Endothelial cell of umbilical vein (primary cell): ENCODE results near the gene MAPKBP1. TPM values are rescaled to one million over a fixed set of nuclear protein-coding genes. Genes with fewer than 3 reads are reported as not detected.

Experiments used
- BruUV-seq: library from RNA; stranded (reverse); fragments of 400-500 nt; replicated peaks from 2 replicates; lab custom pipeline; 2021; lab: Mats Ljungman, UMichigan
- CTCF ChIA-PET: fragments of 300-600, 350-600 bp; sonication (Branson Sonifier 250); formaldehyde crosslinking; loops from one replicate; lab custom pipeline; 2021; ENCODE audit warnings: antibody characterized with exemption, inconsistent platforms; lab: Charles Lee
- POLR2A ChIA-PET: fragments of 300-600, 350-600 bp; sonication (Branson Sonifier 250); formaldehyde crosslinking; loops from one replicate; lab custom pipeline; 2021; ENCODE audit warnings: antibody characterized with exemption, inconsistent platforms; lab: Charles Lee
- DNase-seq: peaks from one replicate; pipeline ENCODE4 v3.0.0-alpha.2; 2011; ENCODE audit warnings: low read depth, low spot score
- FAIRE-seq: peaks from 2 replicates; lab custom pipeline; 2011; peaks lifted over from hg19 to GRCh38; lab: Jason Lieb, UNC
- H2AFZ ChIP-seq: 2 replicates; pipeline ENCODE4 v1.6.0; 2012; ENCODE audit warnings: low read depth, low read length, control low read depth, inconsistent platforms
- H3K27ac ChIP-seq: 2 replicates; pipeline ENCODE4 v1.5.1; 2011; ENCODE audit warnings: low read depth, mild to moderate bottlenecking, control low read depth, low read length, moderate library complexity; ENCODE audit not compliant: insufficient read depth
- H3K27me3 ChIP-seq, 2 experiments: 2 replicates each; pipeline versions ENCODE4 v1.6.0 to v1.6.1; 2011; ENCODE audit warnings: low read length in 2 of 2, mixed read lengths in 1 of 2; ENCODE audit not compliant: control insufficient read depth in 2 of 2, insufficient read depth in 2 of 2
- H3K36me3 ChIP-seq, 2 experiments: 2 replicates in 1 of 2; 3 replicates in 1 of 2; pipeline ENCODE4 v1.5.1; 2011; ENCODE audit warnings: low read length in 2 of 2, mild to moderate bottlenecking in 1 of 2, moderate library complexity in 1 of 2; ENCODE audit not compliant: control insufficient read depth in 2 of 2, insufficient read depth in 2 of 2; ENCODE audit errors: extremely low read depth in 1 of 2
- H3K4me1 ChIP-seq: 3 replicates; pipeline ENCODE4 v1.5.1; 2011; ENCODE audit warnings: mild to moderate bottlenecking, low read length; ENCODE audit not compliant: control insufficient read depth, insufficient read depth; ENCODE audit errors: extremely low read depth
- H3K4me2 ChIP-seq: 2 replicates; pipeline ENCODE4 v1.6.1; 2011; ENCODE audit warnings: low read length, control low read depth, mixed read lengths; ENCODE audit not compliant: insufficient read depth
- H3K4me3 ChIP-seq, 3 experiments: fragments of 200-600 bp in 1 of 3; sonication (generic), shearing (Covaris generic) in 1 of 3; replicated peaks in 1 of 3; 2 replicates each; pipeline ENCODE4 v1.5.1; 2011 to 2016; ENCODE audit warnings: control low read depth in 3 of 3, low read length in 3 of 3, mild to moderate bottlenecking in 2 of 3, inconsistent platforms in 1 of 3, low read depth in 1 of 3, moderate library complexity in 1 of 3; ENCODE audit not compliant: insufficient read depth in 1 of 3
- H3K79me2 ChIP-seq: 2 replicates; pipeline ENCODE4 v1.6.0; 2012; ENCODE audit warnings: low read length, inconsistent platforms; ENCODE audit not compliant: control insufficient read depth, insufficient read depth
- H3K9ac ChIP-seq: replicated peaks from 2 replicates; pipeline ENCODE3; 2011; ENCODE audit warnings: low read length, control low read depth; ENCODE audit not compliant: insufficient read depth; ENCODE audit errors: extremely low read depth
- H3K9me1 ChIP-seq: replicated peaks from 3 replicates; pipeline ENCODE4 v1.6.0; 2011; ENCODE audit warnings: mild to moderate bottlenecking, low read length; ENCODE audit not compliant: control insufficient read depth, insufficient read depth; ENCODE audit errors: extremely low read depth
- H3K9me3 ChIP-seq: replicated peaks from 2 replicates; pipeline ENCODE4 v1.5.1; 2012; ENCODE audit warnings: low read length, inconsistent platforms; ENCODE audit not compliant: control insufficient read depth, insufficient read depth
- H4K20me1 ChIP-seq: replicated peaks from 2 replicates; pipeline ENCODE3; 2011; ENCODE audit warnings: mild to moderate bottlenecking, low read length; ENCODE audit not compliant: control insufficient read depth, insufficient read depth; ENCODE audit errors: extremely low read depth
- CTCF ChIP-seq, 2 donors: IDR thresholded peaks; 1 replicate in 1 of 2; 2 replicates in 1 of 2; pipeline ENCODE4 v1.5.1; 2011; ENCODE audit warnings: low read length in 2 of 2, mild to moderate bottlenecking in 2 of 2, moderate library complexity in 2 of 2, control low read depth in 1 of 2, inconsistent platforms in 1 of 2, low read depth in 1 of 2; ENCODE audit not compliant: insufficient read depth in 1 of 2; ENCODE audit errors: extremely low read depth in 1 of 2
- EZH2 ChIP-seq: IDR thresholded peaks from 2 replicates; pipeline ENCODE4 v1.6.1; 2012; ENCODE audit warnings: borderline replicate concordance, low read depth, mild to moderate bottlenecking, moderate library complexity, low read length, inconsistent platforms; ENCODE audit not compliant: severe bottlenecking
- FOS ChIP-seq: IDR thresholded peaks from 2 replicates; pipeline ENCODE4 v1.6.1; 2011; ENCODE audit warnings: mild to moderate bottlenecking, low read length, moderate library complexity, borderline replicate concordance; ENCODE audit not compliant: insufficient read depth
- GATA2 ChIP-seq: IDR thresholded peaks from 2 replicates; pipeline ENCODE4 v1.7.0; 2011; ENCODE audit warnings: low read depth, mild to moderate bottlenecking, moderate library complexity, mixed read lengths, low read length; ENCODE audit not compliant: insufficient read length, insufficient read depth
- JUN ChIP-seq: IDR thresholded peaks from 2 replicates; pipeline ENCODE4 v1.6.1; 2011; ENCODE audit warnings: borderline replicate concordance, low read depth; ENCODE audit not compliant: insufficient read length, insufficient read depth
- MAX ChIP-seq: IDR thresholded peaks from 2 replicates; pipeline ENCODE4 v1.6.1; 2011; ENCODE audit not compliant: insufficient read depth, insufficient read length
- MYC ChIP-seq: IDR thresholded peaks from one replicate; pipeline ENCODE4 v1.6.1; 2011; ENCODE audit warnings: mild to moderate bottlenecking, low read depth, low read length
- POLR2A ChIP-seq: IDR thresholded peaks from 2 replicates; pipeline ENCODE4 v1.6.1; 2012; ENCODE audit warnings: low read depth, mild to moderate bottlenecking, control low read depth, low read length
- POLR2AphosphoS5 ChIP-seq: IDR thresholded peaks from 2 replicates; pipeline ENCODE4 v1.6.1; 2012; ENCODE audit warnings: low read depth, mild to moderate bottlenecking, control low read depth, low read length, moderate library complexity; ENCODE audit not compliant: insufficient read depth
- dilution Hi-C: fragments of 300-500 bp; cut with MboI; formaldehyde crosslinking; loops from one replicate; pipeline ENCODE4 v1.15.0; 2019; ENCODE audit warnings: low sequenced_read_pairs; ENCODE audit not compliant: extremely low pct_ligation_motif_present
- intact Hi-C: fragments of 100-400 bp; cut with micrococcal nuclease; formaldehyde crosslinking; loops from one replicate; pipeline ENCODE4 v1.10.0; 2022
- polyA plus RNA-seq, 4 experiments: library from polyadenylated mRNA; depleted of rRNA in 3 of 4; stranded (reverse) in 3 of 4; unstranded in 1 of 4; fragments of >200 nt; gene quantifications; 2 replicates each; pipeline versions ENCODE4 v1.2.1 to v1.2.3, GENCODE V29; 2011 to 2012; ENCODE audit warnings: missing spikeins in 1 of 4
- total RNA-seq: library from RNA; stranded (reverse); gene quantifications from 2 replicates; pipeline ENCODE4 v1.2.3, GENCODE V29; 2021

The MAPKBP1 gene
- total and polyA plus RNA-seq, 2 donors (not counting 3 experiments of a cell fraction or from before 2014, with no cell fraction given) = 12.3 to 55.8 TPM

- TF ChIP-seq MYC = no peak
- no peak for TF ChIP-seq JUN
- no peak for TF ChIP-seq CTCF (IDR thresholded peaks at IDR 0.05; ENCODE audit: extremely low read depth in 1 of 2, insufficient read depth in 1 of 2, low read depth in 1 of 2, low read length in 2 of 2)
- no peak for TF ChIP-seq POLR2A
- no peak for TF ChIP-seq MAX
- TF ChIP-seq FOS = no peak
- TF ChIP-seq GATA2 = no peak
- TF ChIP-seq POLR2AphosphoS5 = no peak
- TF ChIP-seq EZH2 = no peak
- POLR2A ChIA-PET = no interaction called here
- BruUV-seq = no TSS peak
Measured at GRCh38 chr15:41873711-41874110, 99.4 kb downstream of the MAPKBP1 start.

More at GRCh38 chr15:41873711-41874110, 99.4 kb downstream of the MAPKBP1 start:
- Histone ChIP-seq H2AFZ (no peak overlapping the region), H3K27me3 (no peaks in the 10 kb centered on the region), H3K4me1 (no peaks in the 10 kb centered on the region), H3K9ac (no peak overlapping the region), H4K20me1 (no peaks in the 10 kb centered on the region), H3K79me2 (no peaks in the 10 kb centered on the region), H3K4me3 (no peak overlapping the region), H3K36me3 (peaks cover 0 to 49% of the 10 kb centered on the region in 2 experiments), H3K4me2 (no peak overlapping the region), H3K27ac (no peak overlapping the region), H3K9me3 (no peaks in the 10 kb centered on the region), H3K9me1 (no peaks in the 10 kb centered on the region)
- intact Hi-C loops = no loop called here
- DNase-seq (no peak), FAIRE-seq (no peak)
- CTCF ChIA-PET = interaction anchor here (0.6 to 1.3 kb wide), 2 partner anchors 31 to 342 kb away, joined by 3 read pairs; no protein-coding TSS in a partner anchor
- dilution Hi-C loops = no loop called here
